Retinal pigment epithelial cell (primary cell): Measurements from ENCODE around the gene INKA1.

Experiments used
- DNase-seq: peaks from one replicate; pipeline ENCODE4 v3.0.0-alpha.2; 2010; ENCODE audit warnings: low read depth
- H3K4me3 ChIP-seq: 2 replicates; pipeline ENCODE4 v1.5.1; 2011; ENCODE audit warnings: mild to moderate bottlenecking, low read length, control low read depth, moderate library complexity
- TF ChIP-seq, protein P1 (sequence below): conservative IDR thresholded peaks from 2 replicates; pipeline ENCODE4 v1.5.1; 2011; ENCODE audit warnings: low read depth, low read length, control low read depth, inconsistent platforms

The INKA1 gene

DNA sequence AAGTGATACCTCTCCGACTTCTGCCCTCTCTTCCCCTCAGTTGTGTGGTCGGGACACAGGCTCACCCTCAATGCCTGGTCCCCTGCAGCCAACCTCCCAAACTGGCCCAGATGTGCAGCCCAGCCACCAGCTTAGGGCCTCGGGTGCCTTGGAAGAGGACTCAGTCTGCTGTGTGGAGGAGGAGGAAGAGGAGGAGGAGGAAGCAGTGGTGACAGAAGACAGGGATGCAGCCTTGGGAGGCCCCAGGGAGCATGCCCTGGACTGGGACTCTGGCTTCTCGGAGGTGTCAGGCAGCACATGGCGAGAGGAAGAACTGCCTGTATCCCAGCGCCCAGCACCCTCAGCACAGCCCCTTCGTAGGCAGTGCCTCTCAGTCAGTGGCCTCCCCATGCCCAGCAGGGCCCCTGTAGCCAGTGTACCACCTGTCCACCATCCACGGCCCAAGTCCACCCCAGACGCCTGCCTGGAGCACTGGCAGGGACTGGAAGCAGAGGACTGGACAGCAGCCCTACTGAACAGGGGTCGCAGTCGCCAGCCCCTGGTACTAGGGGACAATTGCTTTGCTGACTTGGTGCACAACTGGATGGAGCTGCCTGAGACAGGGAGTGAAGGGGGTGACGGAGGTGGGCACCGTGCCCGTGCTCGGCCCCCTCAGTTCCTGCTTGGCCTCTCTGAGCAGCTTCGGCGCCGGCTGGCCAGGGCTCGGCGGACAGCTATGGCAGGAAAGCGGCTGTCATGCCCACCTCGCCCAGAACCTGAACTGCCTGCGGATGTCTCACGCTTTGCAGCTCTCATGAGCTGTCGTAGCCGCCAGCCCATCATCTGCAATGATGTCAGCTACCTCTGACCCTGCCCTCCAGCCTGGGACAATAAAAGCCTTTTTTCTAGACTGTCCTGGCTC lies 1.3 kb downstream of the INKA1 start:
- H3K4me3 ChIP-seq, result no peak overlapping the region
- TF ChIP-seq, protein P1, sequence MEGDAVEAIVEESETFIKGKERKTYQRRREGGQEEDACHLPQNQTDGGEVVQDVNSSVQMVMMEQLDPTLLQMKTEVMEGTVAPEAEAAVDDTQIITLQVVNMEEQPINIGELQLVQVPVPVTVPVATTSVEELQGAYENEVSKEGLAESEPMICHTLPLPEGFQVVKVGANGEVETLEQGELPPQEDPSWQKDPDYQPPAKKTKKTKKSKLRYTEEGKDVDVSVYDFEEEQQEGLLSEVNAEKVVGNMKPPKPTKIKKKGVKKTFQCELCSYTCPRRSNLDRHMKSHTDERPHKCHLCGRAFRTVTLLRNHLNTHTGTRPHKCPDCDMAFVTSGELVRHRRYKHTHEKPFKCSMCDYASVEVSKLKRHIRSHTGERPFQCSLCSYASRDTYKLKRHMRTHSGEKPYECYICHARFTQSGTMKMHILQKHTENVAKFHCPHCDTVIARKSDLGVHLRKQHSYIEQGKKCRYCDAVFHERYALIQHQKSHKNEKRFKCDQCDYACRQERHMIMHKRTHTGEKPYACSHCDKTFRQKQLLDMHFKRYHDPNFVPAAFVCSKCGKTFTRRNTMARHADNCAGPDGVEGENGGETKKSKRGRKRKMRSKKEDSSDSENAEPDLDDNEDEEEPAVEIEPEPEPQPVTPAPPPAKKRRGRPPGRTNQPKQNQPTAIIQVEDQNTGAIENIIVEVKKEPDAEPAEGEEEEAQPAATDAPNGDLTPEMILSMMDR, result no peak
- DNase-seq, result no peak

DNA sequence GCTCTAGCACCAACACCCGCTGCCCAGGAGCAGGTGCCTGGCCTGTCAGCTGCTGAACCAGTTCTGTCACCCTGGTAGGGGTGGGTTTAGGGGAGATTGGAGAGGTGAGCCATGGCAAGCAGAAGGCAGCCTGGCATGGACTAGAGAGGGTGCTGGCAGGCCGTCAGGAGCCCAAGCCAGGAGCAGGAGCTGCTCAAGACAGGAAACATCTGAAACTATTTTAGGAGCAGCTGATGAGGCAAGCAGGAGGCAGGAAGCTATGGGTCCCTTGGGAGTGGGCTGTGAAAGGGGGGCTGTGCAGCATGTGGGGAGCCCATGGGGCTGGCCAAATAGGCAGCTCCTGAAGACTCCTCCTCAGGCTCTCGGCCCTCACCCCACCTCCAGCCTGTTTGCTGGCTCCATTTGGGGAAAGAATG lies 2.3 kb downstream of the INKA1 start:
- DNase-seq, result no peak
- TF ChIP-seq, protein P1, result no peak
- H3K4me3 ChIP-seq, result no peak overlapping the region

DNA sequence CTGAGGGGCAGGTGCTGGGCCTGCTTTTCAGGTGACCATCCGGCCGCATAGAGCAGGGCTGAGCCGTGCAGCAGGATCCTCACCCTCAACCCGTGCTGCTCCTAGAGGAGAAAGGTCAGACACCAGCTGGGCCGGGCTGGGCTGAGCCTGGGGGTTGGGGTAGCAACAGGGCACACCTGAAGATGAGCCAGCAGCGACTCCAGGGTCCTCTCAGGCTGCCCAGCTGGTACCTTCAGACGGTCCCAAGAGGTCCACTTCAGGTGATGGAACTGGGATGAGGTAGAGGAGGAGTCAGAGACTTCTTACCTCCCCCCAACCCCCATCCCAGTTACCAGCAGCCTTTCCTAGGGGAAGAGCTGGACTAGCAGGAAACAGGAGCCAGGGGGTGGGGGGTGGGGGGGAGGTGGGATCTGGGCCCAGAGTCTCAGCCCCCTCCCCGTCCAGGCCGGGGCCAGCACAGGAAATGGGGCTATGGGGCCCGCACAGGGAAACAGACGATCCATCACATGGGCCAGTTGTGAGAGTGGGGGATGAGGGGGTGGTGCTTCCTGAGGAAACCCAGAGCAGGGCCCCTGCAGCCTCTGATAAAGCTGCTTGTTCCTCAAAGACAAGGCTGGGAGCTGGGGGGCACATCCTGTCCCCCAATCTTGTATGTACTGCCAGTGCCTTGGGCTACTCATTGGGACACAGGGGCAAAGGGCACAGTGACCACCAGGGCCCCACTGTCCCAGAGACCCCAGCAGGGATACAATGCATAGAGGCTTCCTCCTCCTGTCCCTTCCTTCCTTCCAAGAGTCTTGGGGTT lies 3.0 kb downstream of the INKA1 start:
- TF ChIP-seq, protein P1, result no peak
- no peak for DNase-seq
- no peak overlapping the region for H3K4me3 ChIP-seq

DNA sequence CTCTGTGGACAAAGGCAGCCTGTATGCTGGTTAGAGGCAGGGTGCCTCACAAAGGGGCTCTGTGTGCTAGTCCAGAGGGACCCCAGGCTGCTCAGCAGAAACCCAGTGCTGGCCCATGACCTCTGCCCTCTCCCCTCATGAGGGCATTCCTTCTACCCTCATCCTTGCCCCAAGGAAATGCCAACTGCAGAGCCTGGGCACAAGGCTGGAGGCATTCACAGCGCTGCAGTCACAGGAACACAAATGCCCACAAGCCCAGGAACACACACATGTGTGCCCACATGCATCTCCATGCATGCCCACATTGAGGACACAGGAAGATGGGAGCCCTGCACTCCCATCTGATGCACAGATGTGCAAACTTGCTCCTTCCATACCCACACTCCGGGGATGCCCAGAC lies 3.8 kb downstream of the INKA1 start:
- DNase-seq, result no peak
- TF ChIP-seq, protein P1, result no peak
- no peak overlapping the region for H3K4me3 ChIP-seq

DNA sequence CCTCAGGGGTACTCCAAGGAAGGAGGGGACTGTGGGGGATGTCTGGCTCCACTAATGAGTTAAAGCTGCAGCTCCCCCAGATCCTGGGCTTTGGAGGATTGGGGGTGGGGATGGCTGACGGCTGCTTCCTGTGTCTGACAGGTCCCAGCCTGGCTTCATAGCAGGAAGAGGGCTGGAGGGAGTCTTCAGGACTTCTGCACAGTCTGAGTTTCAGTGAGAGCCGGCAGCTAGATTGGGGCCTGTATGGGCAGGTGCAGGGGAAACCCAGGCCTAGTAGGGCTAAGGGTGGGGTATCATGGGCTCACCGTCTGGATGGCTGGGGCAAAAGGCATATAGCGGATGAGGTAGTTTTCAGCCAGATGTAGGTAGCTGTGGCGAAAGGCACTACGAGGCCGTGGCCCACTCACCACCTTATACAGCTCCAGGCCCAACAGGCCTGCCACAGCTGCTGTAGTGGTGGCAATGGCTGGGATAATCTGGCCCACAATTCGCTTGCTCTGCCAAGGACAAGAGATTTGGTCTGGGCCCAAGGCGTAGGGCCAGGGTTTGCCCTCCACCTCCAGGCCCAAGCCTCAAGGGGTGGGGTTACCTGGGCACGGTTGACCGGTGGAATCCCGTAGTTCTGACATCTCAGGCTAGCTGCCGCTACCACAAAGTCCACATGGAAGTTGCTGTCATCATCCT lies 4.5 kb downstream of the INKA1 start:
- DNase-seq, result no peak
- TF ChIP-seq, protein P1, result no peak
- no peak overlapping the region for H3K4me3 ChIP-seq

DNA sequence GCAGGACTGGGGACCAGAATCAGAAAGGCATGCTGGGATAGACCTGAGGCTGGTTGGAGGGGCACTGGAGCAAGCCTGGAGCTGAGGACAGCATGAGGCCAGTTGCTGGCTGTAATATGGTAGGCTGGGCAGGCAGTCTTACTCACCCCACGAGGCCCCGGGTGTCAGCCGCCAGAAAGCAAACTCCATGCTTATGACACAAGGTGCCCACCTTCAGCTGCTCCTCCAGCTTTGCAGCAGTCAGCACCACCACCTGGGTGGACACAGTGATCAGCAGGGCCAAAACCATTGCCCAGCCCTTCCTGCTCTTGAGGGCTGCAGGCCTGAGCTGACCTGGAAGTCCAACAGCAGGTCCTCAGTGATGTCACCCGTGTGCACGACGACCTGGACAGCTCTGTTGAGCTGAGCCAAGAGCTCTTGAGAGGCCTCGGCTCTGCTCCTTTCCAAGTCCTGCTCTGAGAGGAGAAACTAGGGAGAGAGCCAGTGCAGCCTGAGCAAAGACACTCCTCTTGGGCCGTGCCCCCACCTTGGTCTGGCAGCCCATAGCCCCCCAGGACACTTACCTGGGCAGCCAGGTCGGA lies 9.9 kb downstream of the INKA1 start:
- H3K4me3 ChIP-seq, result no peak overlapping the region
- DNase-seq, result no peak

More for the DNA sequence above, 9.9 kb downstream of the INKA1 start:
- TF ChIP-seq, protein P1, result no peak
